DMS153 treated with DMSO at 0.1 percent for 48 hours (cell line): ENCODE results near the gene ATMIN.

ENCODE experiments used
- DNase-seq: peaks from one replicate; lab custom pipeline; 2025; ENCODE audit not compliant: unreplicated experiment; lab: John Stamatoyannopoulos, UW

Gene ATMIN

DNA sequence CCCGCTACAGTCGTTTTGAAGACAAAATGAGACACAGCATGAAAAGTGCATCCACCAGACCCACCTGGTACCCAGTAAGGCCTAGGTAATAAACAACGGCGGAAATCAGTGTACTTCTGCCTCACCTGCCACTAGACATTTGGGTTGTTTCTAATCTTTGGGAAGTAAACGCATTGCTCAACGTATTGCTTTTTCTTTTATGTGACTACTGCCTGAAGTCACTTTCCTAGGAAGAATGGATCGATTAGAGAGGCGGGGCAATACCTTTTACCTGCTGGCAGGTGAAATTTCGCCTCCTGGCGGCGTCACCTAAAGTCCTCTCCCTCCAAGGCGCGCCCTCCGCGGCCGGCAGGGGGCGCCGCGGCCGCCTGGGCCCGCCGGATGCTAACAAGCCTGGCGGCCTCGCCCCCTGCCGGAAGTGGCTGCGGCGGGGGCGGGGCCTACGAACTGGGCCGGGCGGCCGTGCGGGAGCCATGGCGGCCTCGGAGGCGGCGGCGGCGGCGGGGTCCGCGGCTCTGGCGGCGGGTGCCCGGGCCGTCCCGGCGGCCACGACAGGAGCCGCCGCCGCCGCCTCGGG, at the start of gene ATMIN:
Gene ATMIN, plus strand, starts transcription at position 445 of the 577 bp plus-strand sequence. Its CDS starts 29 bp downstream, at position 474.
- DNase-seq: peak; percentile 88

- no peak for DNase-seq
Observed at GRCh38 chr16:80986557-80986956, 49.1 kb upstream of the ATMIN start.

- DNase-seq: no peak
Observed at GRCh38 chr16:80988756-80989155, 46.9 kb upstream of the ATMIN start.

DNA sequence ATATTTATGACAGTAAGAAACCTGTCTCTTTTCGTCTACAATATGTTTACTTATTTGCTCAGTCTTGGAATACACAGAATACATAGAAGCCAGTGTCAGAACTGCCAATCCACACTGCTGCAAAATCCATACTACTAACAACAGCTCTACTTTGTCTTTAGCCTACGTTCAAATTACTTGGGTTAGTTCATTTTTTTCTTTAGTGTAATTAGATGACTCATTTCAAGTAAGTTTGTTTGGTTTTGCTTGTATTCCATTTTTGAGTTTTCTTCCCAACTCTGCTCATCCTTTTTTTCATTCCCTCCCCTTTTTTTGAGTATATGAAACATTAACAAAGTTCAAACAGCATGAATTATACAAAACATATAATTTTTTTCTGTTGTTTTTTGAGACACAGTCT, 45.8 kb upstream of the ATMIN start:
- DNase-seq: no peak

DNA sequence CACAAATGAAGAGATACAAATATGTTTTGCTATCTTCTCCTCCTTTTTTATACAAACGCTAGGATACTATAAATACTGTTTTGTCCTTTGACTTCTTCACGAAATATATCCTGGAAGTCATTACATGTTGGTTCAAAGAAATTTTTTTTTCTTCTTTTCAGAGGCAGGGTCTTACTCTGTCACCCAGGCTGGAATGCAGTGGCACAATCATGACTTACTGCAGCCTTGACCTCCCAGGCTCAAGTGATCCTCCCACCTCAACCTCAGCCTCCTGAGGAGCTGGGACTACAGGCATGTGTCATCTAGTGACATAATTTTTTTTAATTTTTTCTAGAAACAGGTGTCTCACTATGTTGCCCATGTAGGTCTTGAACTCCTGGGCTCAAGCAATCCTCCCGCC, 45.1 kb upstream of the ATMIN start:
- no peak for DNase-seq

GRCh38 chr16:80990978-80991377, 44.7 kb upstream of the ATMIN start:
- no peak for DNase-seq

DNA sequence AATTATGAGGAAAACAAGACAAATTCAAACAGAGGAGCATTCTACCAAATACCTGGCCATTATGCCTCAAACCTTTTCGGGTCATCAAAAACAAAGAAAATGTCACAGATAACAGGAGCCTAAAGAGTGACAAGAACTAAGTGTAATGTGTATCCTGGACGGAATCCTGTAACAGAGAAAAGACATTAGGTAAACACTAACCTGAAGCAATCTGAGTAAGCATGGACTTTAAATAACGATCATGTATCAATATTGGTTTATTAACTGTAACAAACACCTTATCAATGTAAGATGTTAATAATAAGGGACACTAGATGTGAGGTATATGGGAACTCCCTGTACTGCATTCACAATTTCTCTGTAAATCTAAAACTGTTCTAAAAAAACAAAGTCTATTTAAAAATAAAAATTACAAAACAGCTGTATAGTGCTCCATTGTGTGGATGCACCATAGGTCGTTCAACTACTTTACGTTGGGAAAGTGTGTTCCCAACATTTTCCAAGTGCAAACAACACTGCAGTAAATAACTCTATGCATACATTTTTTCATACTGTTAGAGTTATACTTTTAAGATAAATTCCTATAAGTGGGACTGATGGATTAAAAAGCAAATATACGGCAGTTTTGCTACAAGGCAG, 43.7 kb upstream of the ATMIN start:
- no peak for DNase-seq

DNA sequence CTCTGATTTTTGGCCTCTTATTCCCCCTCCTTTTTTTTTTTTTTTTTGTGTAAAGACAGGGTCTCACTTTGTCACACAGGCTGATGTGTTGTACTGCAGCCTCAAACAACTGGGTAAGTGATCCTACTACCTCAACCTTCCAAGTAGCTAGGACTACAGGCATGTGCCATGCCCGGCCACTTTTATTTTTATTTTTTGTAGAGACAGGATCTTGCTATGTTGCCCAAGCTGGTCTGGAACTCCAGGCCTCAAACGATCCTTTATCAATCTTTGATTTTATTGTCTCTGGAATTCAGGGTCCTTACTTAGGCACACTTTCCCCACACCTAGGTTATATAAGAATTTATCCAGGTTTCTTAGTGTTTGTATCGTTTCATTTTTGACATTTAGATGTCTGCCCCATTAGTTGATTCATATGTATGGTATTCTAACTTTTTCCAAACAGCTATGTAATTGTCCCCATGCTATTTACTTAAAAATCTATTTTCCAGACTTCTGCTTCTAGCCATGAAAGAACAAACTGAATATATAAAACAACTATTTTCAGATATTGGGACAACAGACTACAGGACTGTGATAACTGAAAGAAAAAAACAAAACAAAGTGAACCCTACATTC, 42.9 kb upstream of the ATMIN start:
- DNase-seq: no peak

DNA sequence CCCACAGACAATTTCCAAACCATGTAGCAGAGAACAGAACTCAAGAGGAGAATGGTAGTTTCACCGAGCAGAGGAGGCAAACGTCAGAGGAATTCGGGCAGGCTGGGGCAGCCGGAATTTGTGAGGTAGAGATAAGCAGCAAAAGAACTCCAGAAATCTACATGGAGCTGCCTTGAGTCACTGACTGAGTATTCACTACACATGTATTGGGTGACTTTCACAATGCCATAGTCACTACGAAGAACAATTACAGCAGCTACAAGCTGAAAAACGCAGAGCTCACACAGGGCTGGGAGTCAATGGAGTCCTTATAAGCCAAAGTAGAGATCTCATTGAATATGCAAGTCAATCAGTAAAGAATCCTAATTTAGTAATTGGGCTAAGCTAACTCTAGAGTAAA, 42.3 kb upstream of the ATMIN start:
- DNase-seq: no peak

DNA sequence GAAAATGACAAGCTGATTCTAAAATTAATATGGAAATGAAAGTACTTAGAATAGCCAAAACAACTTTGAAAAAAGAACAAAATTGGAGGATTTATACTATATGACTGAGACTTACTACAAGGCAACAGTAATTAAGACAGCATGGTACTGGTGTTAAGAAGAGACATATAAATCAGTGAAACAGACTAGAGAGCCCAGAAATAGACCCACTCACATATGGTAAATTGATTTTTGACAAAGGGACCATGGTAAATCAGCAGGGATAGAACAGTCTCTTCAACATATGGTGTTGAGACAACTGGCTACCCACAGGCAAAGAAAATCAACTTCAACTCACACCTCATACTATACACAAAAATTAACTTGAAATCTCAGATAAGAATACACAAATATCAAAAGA, 41.8 kb upstream of the ATMIN start:
- no peak for DNase-seq

DNA sequence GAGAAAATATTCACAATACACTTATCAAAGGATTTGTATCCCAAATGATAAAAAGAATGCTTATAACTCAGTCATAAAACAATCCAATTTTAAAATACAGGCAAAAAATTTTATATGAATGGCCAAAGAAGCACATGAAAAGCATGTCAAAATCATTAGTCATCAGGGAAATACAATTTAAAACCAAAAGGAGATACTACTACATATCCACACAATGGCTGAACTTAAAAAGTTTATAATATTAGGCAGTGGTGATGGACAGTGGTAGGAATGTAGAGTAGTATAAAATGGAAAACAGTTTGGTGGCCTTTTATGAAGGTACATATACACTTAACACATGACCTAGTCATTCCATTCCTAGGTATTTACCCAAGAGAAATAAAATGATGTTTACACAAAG, 41.2 kb upstream of the ATMIN start:
- no peak for DNase-seq

GRCh38 chr16:80996688-80997138, 38.9 kb upstream of the ATMIN start:
- no peak for DNase-seq

GRCh38 chr16:80997139-80997798, 38.4 kb upstream of the ATMIN start:
- no peak for DNase-seq

DNA sequence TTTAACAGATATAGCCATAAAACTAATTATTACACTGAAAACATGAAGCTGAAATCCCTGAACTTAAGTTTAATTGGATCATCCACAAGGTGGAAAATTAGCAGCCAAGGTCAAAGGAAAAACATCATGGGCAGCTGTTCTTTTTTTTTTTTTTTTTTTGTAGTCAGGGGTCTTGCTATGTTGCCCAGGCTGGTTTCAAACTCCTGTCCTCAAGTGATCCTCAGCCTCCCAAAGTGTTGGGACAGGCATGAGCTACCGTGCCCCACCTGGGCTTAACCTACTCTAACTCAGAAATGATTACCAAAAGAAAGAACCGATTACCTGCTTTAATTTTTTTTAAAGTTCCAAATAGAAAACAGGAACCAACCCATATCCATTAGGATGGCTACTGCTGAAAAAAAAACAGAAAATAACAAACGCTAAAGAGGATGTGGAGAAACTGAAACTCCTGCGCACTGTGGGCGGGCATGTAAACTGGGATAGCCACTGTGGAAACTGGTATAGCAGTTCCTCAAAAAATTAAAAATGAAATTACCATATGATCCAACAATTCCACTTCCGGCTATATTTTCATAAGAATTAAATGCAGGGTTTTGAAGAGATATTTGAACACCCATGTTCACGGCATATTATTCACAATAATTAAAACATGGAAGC, 37.5 kb upstream of the ATMIN start:
- DNase-seq: no peak

DNA sequence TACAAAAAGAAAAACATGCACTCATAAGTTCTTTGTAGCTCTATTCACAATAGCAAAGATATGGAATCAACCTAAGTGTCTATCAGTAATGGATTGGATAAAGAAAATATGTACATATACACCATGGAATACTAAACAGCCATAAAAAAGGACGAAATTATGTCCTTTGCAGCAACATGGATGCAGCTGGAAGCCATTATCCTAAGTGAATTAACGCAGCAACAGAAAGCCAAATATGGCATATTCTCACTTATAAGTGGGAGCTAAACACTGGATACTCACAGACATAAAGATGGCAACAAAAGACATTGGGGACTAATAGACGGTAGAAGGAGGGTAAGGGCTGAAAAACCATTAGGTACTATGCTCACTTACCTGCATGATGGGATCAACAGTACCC, 34.8 kb upstream of the ATMIN start:
- no peak for DNase-seq

DNA sequence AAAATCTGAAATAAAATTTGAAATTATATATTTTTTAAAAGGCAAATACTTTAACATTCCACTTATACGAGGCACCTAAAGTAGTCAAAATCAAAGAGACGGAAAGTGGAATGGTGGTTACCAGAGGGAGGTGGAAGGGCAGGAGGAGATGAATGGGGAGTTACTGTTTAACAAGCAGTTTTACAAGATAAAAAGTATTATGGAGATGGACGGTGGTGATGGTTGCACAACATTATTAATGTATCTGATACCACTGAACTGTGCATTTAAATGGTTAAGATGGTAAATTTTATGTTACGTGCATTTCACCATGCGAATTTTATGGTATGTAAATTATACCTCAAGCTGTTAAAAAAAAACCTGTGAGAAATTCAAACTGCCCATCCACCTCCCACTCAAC, 34.3 kb upstream of the ATMIN start:
- DNase-seq: no peak

DNA sequence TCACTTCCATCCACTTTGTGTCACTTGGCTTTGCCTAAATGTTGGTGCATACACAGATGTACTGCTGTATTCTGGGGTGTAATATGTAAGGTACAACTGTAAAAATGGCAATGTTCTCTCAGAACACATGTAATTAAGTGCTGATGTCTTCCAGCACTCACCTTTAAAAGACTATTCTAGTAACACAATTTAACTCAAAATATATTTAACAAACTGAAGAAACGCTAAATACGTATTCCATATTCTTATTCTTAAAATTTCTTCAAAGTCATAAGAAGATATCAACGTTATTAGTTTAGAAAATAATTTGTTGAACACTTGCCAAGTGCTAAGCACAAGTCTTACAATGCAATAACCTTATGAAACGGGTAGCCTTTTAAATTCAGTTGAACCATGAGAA, 32.6 kb upstream of the ATMIN start:
- no peak for DNase-seq

DNA sequence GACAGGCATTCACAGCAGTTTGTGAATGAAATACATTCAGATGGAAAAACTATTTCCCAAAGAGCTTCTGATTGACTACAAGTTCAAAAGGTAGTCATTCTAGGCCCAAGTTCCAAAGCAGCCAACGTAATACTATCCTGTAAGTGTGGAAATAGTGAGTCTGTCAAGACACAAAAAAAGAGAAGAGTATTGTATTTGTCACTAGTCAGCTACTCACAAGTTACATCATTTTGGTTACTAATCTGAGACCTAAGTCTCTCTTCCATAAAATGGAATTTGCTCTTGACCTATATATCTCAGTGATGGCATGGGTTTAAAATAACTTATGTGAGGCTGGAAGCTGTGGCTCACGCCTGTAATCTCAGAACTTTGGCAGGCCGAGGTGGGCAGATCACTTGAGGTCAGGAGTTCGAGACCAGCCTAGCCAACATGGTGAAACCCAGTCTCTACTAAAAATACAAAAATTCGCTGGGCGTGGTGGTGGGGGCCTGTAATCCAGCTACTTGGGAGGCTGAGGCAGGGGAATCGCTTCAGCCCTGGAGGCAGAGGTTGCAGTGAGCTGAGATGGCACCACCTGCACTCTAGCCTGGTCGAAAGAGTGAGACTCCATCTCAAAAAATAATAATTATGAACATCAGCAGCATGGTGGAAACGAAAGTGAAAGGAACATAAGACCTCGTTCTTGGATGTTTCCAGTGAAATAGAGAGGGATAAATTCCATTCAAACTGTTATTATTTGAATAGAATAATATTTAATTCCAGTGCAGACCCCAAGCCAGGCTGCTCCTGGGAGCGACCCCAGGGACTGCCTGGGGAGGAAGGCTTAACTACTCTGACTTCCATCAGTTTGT, 31.8 kb upstream of the ATMIN start:
- DNase-seq: no peak

DNA sequence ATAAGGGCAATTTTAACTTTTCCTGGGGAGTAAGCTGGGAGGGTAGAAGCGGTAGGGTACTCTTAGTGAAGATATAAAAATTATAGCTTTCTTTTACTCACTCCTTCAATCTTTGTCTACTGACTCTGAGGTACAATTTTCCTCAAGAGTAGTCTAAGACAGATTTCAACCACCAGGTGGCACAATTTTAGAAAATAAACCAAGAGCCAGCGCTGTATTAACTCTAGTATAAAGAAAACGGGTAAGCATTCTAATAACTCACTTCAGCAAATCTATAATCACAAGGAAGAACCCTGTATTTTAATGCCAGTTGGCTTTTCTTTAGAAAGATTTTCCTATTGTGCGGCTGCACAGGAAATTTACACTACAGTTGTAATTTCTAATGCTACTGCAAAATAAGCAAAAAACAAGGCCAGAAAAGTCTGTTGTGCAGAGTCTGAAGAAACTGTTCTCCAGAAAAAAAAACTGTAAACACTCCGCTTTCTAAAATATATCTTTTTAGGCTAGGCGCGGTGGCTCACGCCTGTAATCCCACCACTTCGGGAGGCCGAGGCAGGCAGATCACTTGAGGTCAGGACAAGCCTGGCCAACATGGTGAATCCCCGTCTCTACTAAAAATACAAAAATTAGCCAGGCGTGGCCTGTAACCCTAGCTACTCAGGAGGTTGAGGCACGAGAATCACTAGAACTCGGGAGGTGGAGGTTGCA, 30.8 kb upstream of the ATMIN start:
- DNase-seq: peak; percentile 17

DNA sequence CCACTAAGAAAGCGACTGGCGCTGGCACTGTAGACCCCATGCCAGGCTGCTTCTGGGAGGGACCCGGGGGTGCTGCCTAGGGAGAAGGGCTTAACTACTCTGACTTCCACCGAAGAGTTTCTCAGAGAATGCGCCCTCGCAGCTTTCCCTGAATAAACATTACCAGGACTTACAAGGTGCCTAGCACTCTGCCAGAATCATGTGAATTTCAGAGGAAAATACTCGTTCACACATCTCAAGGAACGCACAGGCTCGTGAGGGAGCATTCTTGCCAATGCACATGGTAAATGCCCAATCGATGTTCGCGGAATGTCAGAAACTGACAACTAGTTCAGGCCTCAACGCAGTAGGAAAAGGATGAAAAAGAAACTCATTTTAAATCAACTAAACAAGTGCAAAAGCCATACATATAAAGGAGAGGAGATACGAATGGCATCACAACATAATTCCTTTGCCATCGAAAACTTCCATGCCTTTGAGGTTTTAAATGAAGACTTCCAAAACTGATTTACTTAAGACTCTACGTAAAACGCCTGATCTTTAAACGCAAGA, 30.0 kb upstream of the ATMIN start:
- DNase-seq: no peak
